Vagina (tissue), 2 donors: Measurements from ENCODE around the gene THSD7B.

ENCODE experiments used
- CTCF ChIP-seq, 3 experiments: fragments of 450-650 bp in 2 of 3; fragments of 200-600 bp in 1 of 3; sonication (generic) in 1 of 3; IDR thresholded peaks; one replicate each; pipeline ENCODE4 v1.5.1; 2017 to 2019; ENCODE audit warnings: antibody characterized with exemption in 3 of 3, mild to moderate bottlenecking in 2 of 3, moderate library complexity in 2 of 3
- POLR2A ChIP-seq, 2 donors: fragments of 450-650 bp; IDR thresholded peaks; one replicate each; pipeline ENCODE4 v1.6.1; 2017; ENCODE audit warnings: antibody characterized with exemption in 2 of 2, mild to moderate bottlenecking in 2 of 2, moderate library complexity in 2 of 2

- TF ChIP-seq CTCF (IDR thresholded peaks at IDR 0.05) = no peak
- no peak for TF ChIP-seq POLR2A (IDR thresholded peaks at IDR 0.05)
These were observed 161.8 kb downstream of the THSD7B start for GRCh38 chr2:136927156-136927555.
